IMR-90 (cell line): ENCODE measurements around the gene CA6. TPM values are rescaled to one million over a fixed set of nuclear protein-coding genes. Genes with fewer than 3 reads are reported as not detected.

Experiments used
- ATAC-seq: fragments of 200-7000 bp; cut with Tn5 transposase; 2 replicates; pipeline ENCODE4 v1.9.1; 2020; ENCODE audit warnings: low read depth, mild to moderate bottlenecking, moderate library complexity
- BruUV-seq: library from RNA; stranded (reverse); fragments of 400-500 nt; replicated peaks from 2 replicates; lab custom pipeline; 2021; lab: Mats Ljungman, UMichigan
- CTCF ChIA-PET: fragments of 300-600 bp; formaldehyde crosslinking; extraction: SDS; loops from one replicate; lab custom pipeline; 2021; ENCODE audit warnings: antibody characterized with exemption; lab: Yijun Ruan, JAX
- POLR2A ChIA-PET: fragments of 300-600 bp; sonication (Branson Sonifier 250); formaldehyde crosslinking; loops from one replicate; lab custom pipeline; 2022; ENCODE audit warnings: antibody characterized with exemption; ENCODE audit not compliant: unreplicated experiment; lab: Charles Lee
- DNase-seq: peaks from one replicate; pipeline ENCODE4 v3.0.0; 2013
- H2AFZ ChIP-seq: replicated peaks from 2 replicates; pipeline ENCODE3; 2013; ENCODE audit warnings: low read length, mild to moderate bottlenecking; ENCODE audit not compliant: poor library complexity
- H2AK5ac ChIP-seq: 2 replicates; pipeline ENCODE4 v1.6.1; 2013; ENCODE audit warnings: low read depth, low read length, inconsistent platforms
- H2AK9ac ChIP-seq: replicated peaks from 2 replicates; pipeline ENCODE3; 2013; ENCODE audit warnings: mild to moderate bottlenecking, low read depth, low read length, moderate library complexity; ENCODE audit not compliant: poor library complexity
- H2BK120ac ChIP-seq: 2 replicates; pipeline ENCODE4 v1.6.1; 2013; ENCODE audit warnings: low read depth, low read length, inconsistent platforms
- H2BK15ac ChIP-seq: 3 replicates; pipeline ENCODE4 v1.6.1; 2013; ENCODE audit warnings: low read depth, low read length, inconsistent platforms
- H2BK20ac ChIP-seq: 2 replicates; pipeline ENCODE4 v1.6.1; 2013; ENCODE audit warnings: low read depth, mild to moderate bottlenecking, inconsistent platforms, low read length, moderate library complexity
- H2BK5ac ChIP-seq: 2 replicates; pipeline ENCODE4 v1.6.1; 2013; ENCODE audit warnings: mild to moderate bottlenecking, low read depth, low read length, inconsistent platforms; ENCODE audit not compliant: poor library complexity, severe bottlenecking
- H3K14ac ChIP-seq: replicated peaks from 2 replicates; pipeline ENCODE4 v1.6.1; 2013; ENCODE audit warnings: low read depth, low read length, inconsistent platforms
- H3K18ac ChIP-seq: 2 replicates; pipeline ENCODE4 v1.6.1; 2013; ENCODE audit warnings: low read depth, low read length, control low read depth
- H3K23ac ChIP-seq: 2 replicates; pipeline ENCODE4 v1.6.1; 2013; ENCODE audit warnings: low read depth, low read length, inconsistent platforms
- H3K27ac ChIP-seq: 2 replicates; pipeline ENCODE4 v1.5.1; 2013; ENCODE audit warnings: mild to moderate bottlenecking, control low read depth, low read length; ENCODE audit not compliant: insufficient read depth
- H3K27me3 ChIP-seq: 2 replicates; pipeline ENCODE4 v1.6.1; 2013; ENCODE audit warnings: low read length; ENCODE audit not compliant: control insufficient read depth, insufficient read depth
- H3K36me3 ChIP-seq: 2 replicates; pipeline ENCODE4 v1.6.1; 2013; ENCODE audit warnings: low read length, mixed read lengths; ENCODE audit not compliant: control insufficient read depth, insufficient read depth
- H3K4ac ChIP-seq: 2 replicates; pipeline ENCODE4 v1.6.1; 2013; ENCODE audit warnings: low read depth, low read length, inconsistent platforms
- H3K4me1 ChIP-seq: 2 replicates; pipeline ENCODE4 v1.6.1; 2013; ENCODE audit warnings: low read length, mixed read lengths; ENCODE audit not compliant: control insufficient read depth, insufficient read depth
- H3K4me2 ChIP-seq: 2 replicates; pipeline ENCODE4 v1.6.1; 2013; ENCODE audit warnings: low read depth, mild to moderate bottlenecking, control low read depth, low read length, moderate library complexity
- H3K4me3 ChIP-seq: 2 replicates; pipeline ENCODE4 v1.5.1; 2013; ENCODE audit warnings: low read depth, mild to moderate bottlenecking, control low read depth, low read length, moderate library complexity; ENCODE audit not compliant: insufficient read depth
- H3K56ac ChIP-seq: 2 replicates; pipeline ENCODE4 v1.6.1; 2013; ENCODE audit warnings: low read length, inconsistent platforms; ENCODE audit not compliant: insufficient read depth; ENCODE audit errors: extremely low read depth
- H3K79me1 ChIP-seq, 2 experiments: 2 replicates each; pipeline ENCODE4 v1.6.1; 2013; ENCODE audit warnings: low read length in 2 of 2, inconsistent platforms in 1 of 2, low read depth in 1 of 2
- H3K9ac ChIP-seq: 2 replicates; pipeline ENCODE4 v1.6.1; 2013; ENCODE audit warnings: low read depth, low read length, control low read depth
- H3K9me1 ChIP-seq: 2 replicates; pipeline ENCODE4 v1.6.1; 2013; ENCODE audit warnings: low read length, inconsistent platforms; ENCODE audit not compliant: insufficient read depth
- H3K9me3 ChIP-seq: 2 replicates; pipeline ENCODE4 v1.6.1; 2013; ENCODE audit warnings: low read length; ENCODE audit not compliant: control insufficient read depth, insufficient read depth
- H4K20me1 ChIP-seq: 2 replicates; pipeline ENCODE4 v1.6.1; 2013; ENCODE audit warnings: low read length, inconsistent platforms; ENCODE audit not compliant: insufficient read depth
- H4K5ac ChIP-seq: 2 replicates; pipeline ENCODE4 v1.6.1; 2013; ENCODE audit warnings: mild to moderate bottlenecking, low read depth, low read length, control low read depth
- H4K8ac ChIP-seq, 2 experiments: 2 replicates each; pipeline ENCODE4 v1.6.1; 2013; ENCODE audit warnings: low read depth in 2 of 2, low read length in 2 of 2, control low read depth in 1 of 2, inconsistent platforms in 1 of 2
- H4K91ac ChIP-seq: 2 replicates; pipeline ENCODE4 v1.6.1; 2013; ENCODE audit warnings: low read depth, low read length, inconsistent platforms; ENCODE audit not compliant: insufficient read depth
- MAFK ChIP-seq: IDR thresholded peaks from 2 replicates; pipeline ENCODE4 v1.6.1; 2012; ENCODE audit warnings: low read depth, low read length, improper control_type of control experiment
- MXI1 ChIP-seq: IDR thresholded peaks from 2 replicates; pipeline ENCODE4 v1.6.1; 2012; ENCODE audit warnings: low read depth, mild to moderate bottlenecking, low read length, moderate library complexity, borderline replicate concordance
- WGBS, 2 experiments: methylation state at CpG; one replicate each; pipeline versions ENCODE4 v1.1.5 to v1.1.7; 2013; ENCODE audit warnings: missing lambda C conversion rate in 2 of 2; ENCODE audit not compliant: insufficient read length in 1 of 2; ENCODE audit errors: extremely low coverage in 2 of 2; 5-methylcytosine and 5-hydroxymethylcytosine counted together
- dilution Hi-C: fragments of 300-500 bp; cut with HindIII; formaldehyde crosslinking; loops from one replicate; pipeline ENCODE4 v1.14.3; 2018; ENCODE audit warnings: low sequenced_read_pairs; ENCODE audit not compliant: unreplicated experiment
- in situ Hi-C: fragments of 300-500 bp; cut with MboI; formaldehyde crosslinking; loops from 3 replicates; pipeline ENCODE4 v1.14.3; 2019; ENCODE audit warnings: low sequenced_read_pairs, inconsistent platforms, mixed read lengths
- intact Hi-C: fragments of 100-400 bp; cut with micrococcal nuclease; formaldehyde crosslinking; loops from 2 replicates; pipeline ENCODE4 v1.10.0; 2022
- polyA plus RNA-seq, 3 experiments: library from polyadenylated mRNA; depleted of rRNA; stranded (reverse); fragments of >200 nt; gene quantifications; 2 replicates each; pipeline ENCODE4 v1.2.3, GENCODE V29; 2012; ENCODE audit warnings: low replicate concordance in 1 of 3
- total RNA-seq: library from RNA; depleted of rRNA; stranded (reverse); fragments of >200 nt; gene quantifications from 2 replicates; pipeline ENCODE4 v1.2.3, GENCODE V29; 2012

CA6 gene
- total and polyA plus RNA-seq, 2 of the 4 experiments (the other 2 are of a cell fraction) = not detected

DNA sequence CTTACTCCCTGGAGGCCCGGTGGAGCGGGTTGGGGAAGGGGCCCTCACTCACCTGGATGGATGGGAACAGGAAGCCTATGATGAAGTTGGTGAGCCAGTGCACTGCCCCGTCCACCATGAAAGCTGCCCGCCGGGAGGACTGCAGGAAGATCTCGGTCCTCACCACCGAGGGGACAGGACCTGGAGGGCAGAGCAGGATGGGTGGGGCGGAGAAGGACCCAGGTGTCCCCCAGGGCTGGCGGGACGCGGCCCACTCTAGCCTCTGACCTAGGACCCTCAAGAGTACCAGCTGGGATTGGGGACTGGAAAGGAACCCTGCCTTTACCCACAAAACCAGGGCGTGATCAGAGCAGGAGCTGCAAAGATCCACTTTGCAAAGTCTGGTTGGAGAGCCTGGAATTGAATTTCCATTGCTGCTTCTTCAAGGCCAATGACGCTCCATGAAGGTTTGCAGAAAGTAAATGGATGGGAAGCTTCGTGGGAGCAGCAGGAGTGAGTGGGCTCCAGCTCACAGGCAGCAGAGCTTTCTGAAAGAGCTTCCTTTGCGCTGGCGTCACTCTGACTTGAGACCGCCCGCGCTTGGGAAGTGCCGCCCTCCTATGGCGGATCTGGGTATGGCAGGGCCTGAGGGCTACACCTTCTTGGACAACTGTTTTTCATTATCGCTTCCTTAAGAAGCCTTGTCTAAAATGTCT is 59.2 kb downstream of the CA6 start (continued):
- TF ChIP-seq MXI1 = no peak

DNA sequence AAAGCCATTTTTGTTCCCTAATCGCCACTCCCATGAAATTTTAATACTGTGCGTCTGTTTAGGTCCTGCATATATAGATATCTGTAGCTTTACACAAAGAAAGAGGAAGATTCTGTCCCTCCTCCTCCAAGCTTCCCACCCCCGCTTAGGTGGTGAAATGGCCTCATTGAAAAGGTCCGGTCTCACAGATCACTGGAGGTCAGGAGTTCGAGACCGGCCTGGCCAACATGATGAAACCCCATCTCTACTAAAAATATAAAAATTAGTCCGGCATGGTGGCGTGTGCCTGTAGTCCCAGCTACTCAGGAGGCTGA is 59.7 kb downstream of the CA6 start:
- no peak overlapping the region for H2BK20ac ChIP-seq
- DNase-seq (no peak), ATAC-seq (no peak)
- no peak overlapping the region for H2AK5ac ChIP-seq
- H2BK5ac ChIP-seq = no peak overlapping the region
- ChIA-PET POLR2A (no interaction called here), CTCF (interaction anchor here (0.7 to 2.9 kb wide), 13 partner anchors 9 to 126 kb away, joined by 3 to 22 read pairs (median 5); partner anchors contain the start of gene ENO1)
- H3K4me2 ChIP-seq = no peak overlapping the region
- no peak overlapping the region for H2BK15ac ChIP-seq
- H2AK9ac ChIP-seq = no peak overlapping the region
- BruUV-seq = no TSS peak
- H4K91ac ChIP-seq = no peak overlapping the region
- H3K36me3 ChIP-seq = no peaks in the 10 kb centered on the region
- intact Hi-C loops (loop anchor here (1.0 to 5.0 kb wide), 3 partner anchors 87 to 133 kb away; no protein-coding TSS in a partner anchor), in situ Hi-C loops (loop anchor here (5.0 kb wide), 1 partner anchor 97 kb away; no protein-coding TSS in a partner anchor), dilution Hi-C loops (no loop called here)
- H3K9me1 ChIP-seq = no peaks in the 10 kb centered on the region
- H4K20me1 ChIP-seq = no peaks in the 10 kb centered on the region
- no peaks in the 10 kb centered on the region for H3K79me1 ChIP-seq
- H3K4ac ChIP-seq = no peak overlapping the region
- H2AFZ ChIP-seq = no peak overlapping the region
- no peak overlapping the region for H4K5ac ChIP-seq
- H3K4me1 ChIP-seq = no peaks in the 10 kb centered on the region; the same call in 1 of the 2 replicates
- H3K4me3 ChIP-seq = no peak overlapping the region
- H3K23ac ChIP-seq = no peak overlapping the region
- no peak overlapping the region; a peak in 1 of 4 replicates for H4K8ac ChIP-seq
- H3K27ac ChIP-seq = no peak overlapping the region
- no peak for TF ChIP-seq MAFK
- peaks cover 12% of the 10 kb centered on the region; the same call in 1 of the 2 replicates for H3K27me3 ChIP-seq
- H3K56ac ChIP-seq = no peak overlapping the region
- H3K14ac ChIP-seq = no peak overlapping the region
- no peaks in the 10 kb centered on the region for H3K9me3 ChIP-seq
- no CpG with 5 or more reads among the region's 8 CpGs for WGBS, 2 experiments
- H3K18ac ChIP-seq = no peak overlapping the region
- no peak overlapping the region for H3K9ac ChIP-seq
- H2BK120ac ChIP-seq = no peak overlapping the region
